HG02885 (cell line): ENCODE data around the gene HTR2A.

Source experiments
- ATAC-seq: cut with Tn5 transposase; IDR thresholded peaks from one replicate; pipeline ENCODE4 v1.9.1; 2021; ENCODE audit warnings: mild to moderate bottlenecking; ENCODE audit not compliant: unreplicated experiment, poor library complexity

Gene HTR2A

DNA sequence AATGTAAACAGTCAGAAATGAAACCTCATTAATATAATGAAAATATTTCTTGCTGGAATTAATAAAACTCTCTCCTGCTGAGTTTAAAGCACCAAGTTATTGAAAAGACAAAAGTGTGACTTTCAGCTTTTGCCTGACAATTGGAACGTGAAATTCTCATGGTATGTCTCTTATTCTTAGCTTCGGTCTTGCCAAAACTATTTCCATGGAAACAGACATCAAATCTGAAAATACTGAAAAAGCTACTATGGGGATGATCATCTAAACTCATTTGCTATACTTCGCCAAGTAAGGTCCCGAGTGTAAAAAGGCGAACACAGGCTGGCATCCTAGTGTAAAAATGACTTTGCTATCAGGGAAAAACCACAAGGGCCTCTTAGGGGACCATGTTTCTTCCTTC is 22.8 kb downstream of the HTR2A start:
- ATAC-seq: no peak

DNA sequence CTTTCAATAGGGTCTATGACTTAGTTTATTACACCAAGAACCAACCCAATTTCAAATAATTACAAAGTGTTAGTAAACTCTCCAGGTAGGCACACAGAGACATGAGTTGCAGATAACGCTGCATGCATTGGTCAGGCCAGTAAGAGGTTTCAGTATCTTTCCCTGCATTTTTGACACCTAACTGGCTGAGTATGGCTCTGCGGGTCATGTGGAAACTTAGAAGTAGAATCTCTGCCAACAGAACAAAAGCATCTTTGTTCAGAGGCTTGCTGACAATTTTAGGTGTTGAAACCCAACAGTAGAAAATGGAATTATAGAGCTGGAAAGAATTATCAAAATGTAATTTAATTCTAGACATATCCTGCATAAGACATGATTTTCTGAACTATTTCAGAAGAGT is 25.3 kb downstream of the HTR2A start:
- no peak for ATAC-seq

DNA sequence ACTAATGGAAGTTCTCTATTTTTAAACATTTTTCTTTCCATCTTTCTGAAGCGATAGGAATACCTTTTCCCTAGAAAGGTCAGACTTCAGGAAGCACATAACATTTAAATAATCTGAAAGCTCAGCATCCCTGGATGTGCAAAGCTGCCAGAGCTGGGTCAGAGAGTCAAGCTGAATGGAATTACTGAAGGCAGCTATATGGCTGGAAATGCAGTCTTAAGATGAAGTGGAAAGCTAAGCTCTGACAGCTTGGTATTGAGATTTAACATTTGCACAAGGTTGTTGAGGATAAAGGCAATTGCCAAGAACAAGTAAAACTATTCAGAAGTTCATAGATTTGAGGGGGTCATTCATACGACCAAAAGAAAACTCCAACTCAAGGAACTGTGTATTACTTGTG is 28.8 kb downstream of the HTR2A start:
- ATAC-seq: no peak

GRCh38 chr13:46866150-46866549 is 30.7 kb downstream of the HTR2A start:
- peak; percentile 72 for ATAC-seq

DNA sequence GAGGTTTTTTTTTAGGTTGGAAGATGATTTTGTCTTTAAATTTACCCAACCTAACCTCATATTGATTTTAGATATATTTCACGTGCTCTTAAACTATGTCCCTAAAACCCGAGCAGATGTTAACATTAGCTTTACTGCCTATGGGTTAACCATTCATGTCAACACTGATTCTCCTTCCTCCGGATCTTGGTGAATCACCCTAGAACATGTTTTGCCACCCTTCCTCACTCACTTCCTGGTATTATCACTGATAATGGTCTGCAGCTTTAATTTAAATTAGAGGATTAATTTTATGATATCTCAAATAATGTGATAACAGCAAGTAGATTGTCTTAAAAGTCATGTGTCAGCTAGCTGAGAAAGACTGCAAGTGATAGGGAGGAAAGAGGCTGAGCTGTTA is 31.9 kb downstream of the HTR2A start:
- no peak for ATAC-seq

DNA sequence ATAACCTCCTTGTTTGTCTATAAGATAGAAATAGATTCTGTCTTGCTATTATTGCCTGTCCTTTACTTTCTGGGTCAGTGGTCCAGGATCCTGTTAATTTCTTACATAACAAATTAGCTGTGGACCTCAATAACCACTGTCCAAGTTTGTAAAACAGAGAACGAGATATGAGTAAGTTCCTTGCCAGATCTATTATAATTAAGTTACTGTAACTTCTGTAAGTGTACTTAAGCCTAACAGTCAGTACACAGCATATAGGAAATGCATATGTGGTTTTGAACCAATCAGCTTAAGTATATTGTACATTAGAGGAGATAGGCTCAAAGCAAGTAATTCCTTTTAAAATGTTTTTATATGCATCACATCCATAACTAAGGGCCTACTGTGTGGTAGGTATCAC is 34.9 kb downstream of the HTR2A start:
- ATAC-seq: peak; percentile 41

GRCh38 chr13:46860722-46861121 is 36.1 kb downstream of the HTR2A start:
- no peak for ATAC-seq

- ATAC-seq: no peak
Measured at GRCh38 chr13:46858776-46859175, 38.1 kb downstream of the HTR2A start.

DNA sequence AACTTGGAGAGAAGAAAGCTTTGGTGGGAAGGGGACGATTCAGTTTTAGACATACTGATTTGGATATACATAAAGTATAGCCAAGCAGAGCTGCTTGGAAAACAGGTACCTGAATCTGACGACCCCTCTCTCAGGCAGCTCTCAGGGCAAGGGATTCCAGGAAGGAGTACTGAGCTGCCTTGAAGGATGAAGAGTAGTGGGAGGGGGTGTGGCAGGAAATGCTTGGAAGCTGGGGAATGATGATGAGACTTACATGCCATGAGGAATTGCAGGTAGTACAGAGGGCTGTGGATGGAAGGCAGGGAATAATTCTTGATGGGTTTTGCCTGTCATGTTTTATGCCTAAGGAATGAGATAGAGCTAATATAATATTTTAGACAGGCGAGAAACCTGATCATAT is 38.7 kb downstream of the HTR2A start:
- ATAC-seq: no peak

GRCh38 chr13:46855664-46856063 is 41.2 kb downstream of the HTR2A start:
- no peak for ATAC-seq

GRCh38 chr13:46855166-46855565 is 41.7 kb downstream of the HTR2A start:
- peak; percentile 85 for ATAC-seq

- ATAC-seq: no peak
Measured at GRCh38 chr13:46852168-46852567, 44.7 kb downstream of the HTR2A start.

GRCh38 chr13:46850214-46850613 is 46.6 kb downstream of the HTR2A start:
- peak; percentile 43 for ATAC-seq

GRCh38 chr13:46846726-46847125 is 50.1 kb downstream of the HTR2A start:
- no peak for ATAC-seq

GRCh38 chr13:46845146-46845545 is 51.7 kb downstream of the HTR2A start:
- ATAC-seq: no peak

- no peak for ATAC-seq
Measured at GRCh38 chr13:46844431-46844830, 52.4 kb downstream of the HTR2A start.

DNA sequence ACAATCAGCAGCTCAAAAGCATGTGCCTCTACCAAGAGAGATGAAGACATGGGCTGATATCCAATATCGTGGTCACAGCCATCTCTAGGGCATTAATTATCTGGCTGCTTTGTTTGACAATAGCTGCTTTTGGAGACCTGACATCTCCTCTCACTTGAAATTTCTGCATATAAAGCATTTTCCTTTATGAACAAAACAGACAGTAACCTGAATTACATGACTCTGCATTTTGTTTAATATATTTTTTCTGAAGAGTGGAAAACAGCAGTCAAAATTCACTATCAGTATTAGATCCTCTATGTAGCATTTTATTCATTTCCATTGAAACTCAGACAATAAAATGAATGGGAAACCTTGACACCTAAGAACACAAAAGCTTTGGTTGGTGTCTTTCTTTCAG is 57.5 kb downstream of the HTR2A start:
- no peak for ATAC-seq

DNA sequence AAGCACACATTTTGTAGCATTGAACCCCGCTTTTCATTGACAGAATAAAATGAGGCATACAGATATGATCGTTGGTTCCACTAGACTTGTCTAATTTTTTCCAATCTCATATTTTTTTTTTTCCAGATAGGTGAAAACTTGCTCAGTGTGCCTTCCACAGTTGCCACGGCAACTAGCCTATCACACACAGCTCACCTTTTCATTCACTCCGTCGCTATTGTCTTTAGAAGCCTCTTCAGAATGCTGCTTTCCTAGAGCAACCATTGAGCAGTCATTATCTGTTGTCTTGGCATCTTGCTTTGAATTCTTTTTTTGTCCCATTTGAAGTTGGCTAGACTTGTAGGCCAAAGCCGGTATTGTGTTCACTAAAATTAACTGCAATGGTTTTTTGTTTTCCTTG is 62.2 kb downstream of the HTR2A start:
- ATAC-seq: no peak

- peak; percentile 55 for ATAC-seq
Measured at GRCh38 chr13:46831588-46832194, 65.2 kb downstream of the HTR2A start.

GRCh38 chr13:46830405-46831005 is 66.3 kb downstream of the HTR2A start:
- ATAC-seq: no peak

DNA sequence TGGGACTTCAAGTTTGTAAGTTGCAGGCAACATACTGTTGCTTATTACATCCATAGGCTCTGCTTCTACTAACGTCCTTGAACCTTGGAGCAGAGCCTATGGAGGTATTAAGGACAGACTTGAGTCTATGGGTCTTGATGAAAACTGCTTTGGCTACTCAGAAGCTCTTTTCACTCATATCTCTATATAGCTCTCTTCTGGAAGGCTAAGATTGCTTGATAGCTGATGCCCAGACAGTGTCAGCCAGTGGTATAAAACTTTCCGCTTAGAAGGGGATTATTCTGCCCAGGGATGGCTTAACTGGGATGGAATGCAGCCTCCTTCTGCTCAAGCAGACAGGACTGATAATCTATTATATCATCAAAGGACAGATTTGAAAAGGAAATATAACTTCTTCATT is 74.3 kb downstream of the HTR2A start:
- no peak for ATAC-seq

GRCh38 chr13:46817838-46818476 is 78.9 kb downstream of the HTR2A start:
- ATAC-seq: no peak
